ENCODE results near the gene ENTPD6. TPM values are rescaled to one million over a fixed set of nuclear protein-coding genes. Genes with fewer than 3 reads are reported as not detected.

Gene ENTPD6
- total RNA-seq, 1 experiment from 2014 or later = 80.4 TPM

GRCh38 chr20:25194333-25194972, 1.1 kb upstream of the ENTPD6 start:
- Histone ChIP-seq H3K79me2 (ENCODE audit: low read depth) (peaks cover 39% of the 10 kb centered on the region), H3K27ac (no peak overlapping the region), H3K4me1 (replicated peaks; ENCODE audit: insufficient read depth) (peaks cover 16% of the 10 kb centered on the region), H3F3A (ENCODE audit: insufficient read depth, low read depth) (no peaks in the 10 kb centered on the region), H2AFZ (no peak overlapping the region), H3K4me2 (peak overlapping the region; percentile 86), H3K9me3 (ENCODE audit: insufficient read depth, low read depth) (no peaks in the 10 kb centered on the region), H3K36me3 (ENCODE audit: low read depth) (0 out of 2 replicates have a peak, but pooled peaks cover 8% of the 10 kb centered on the region), H3K4me3 (no peak overlapping the region; the same call in 1 of the 2 replicates), H3K9me2 (ENCODE audit: insufficient read depth) (no peaks in the 10 kb centered on the region), H4K20me1 (ENCODE audit: insufficient read depth) (peaks cover 1% of the 10 kb centered on the region), H3K27me3 (ENCODE audit: insufficient read depth, low read depth) (no peaks in the 10 kb centered on the region)
- intact Hi-C loops (cut with micrococcal nuclease; ENCODE audit: unreplicated experiment) = no loop called here
- no TSS peak for BruUV-seq (replicated peaks)
- DNase-seq = no peak
- TF ChIP-seq EZH2 (IDR thresholded peaks at IDR 0.05; ENCODE audit: low read depth) = no peak
- CTCF ChIA-PET = no interaction called here
- POLR2A ChIA-PET (ENCODE audit: unreplicated experiment) = interaction anchor here (0.6 kb wide), 1 partner anchor 118 kb away, joined by 4 read pairs; no protein-coding TSS in a partner anchor

- Histone ChIP-seq H2AFZ (peak overlapping the region; percentile 95), H3F3A (ENCODE audit: insufficient read depth, low read depth) (no peaks in the 10 kb centered on the region; the same call in 1 of the 2 replicates), H3K4me1 (replicated peaks; ENCODE audit: insufficient read depth) (peaks cover 16% of the 10 kb centered on the region), H3K9me2 (ENCODE audit: insufficient read depth) (no peaks in the 10 kb centered on the region), H3K4me2 (peak overlapping the region; percentile 86), H3K79me2 (ENCODE audit: low read depth) (peaks cover 56% of the 10 kb centered on the region), H3K9me3 (ENCODE audit: insufficient read depth, low read depth) (no peaks in the 10 kb centered on the region), H3K4me3 (peak overlapping the region; percentile 93), H4K20me1 (ENCODE audit: insufficient read depth) (peaks cover 5% of the 10 kb centered on the region), H3K27me3 (ENCODE audit: insufficient read depth, low read depth) (no peaks in the 10 kb centered on the region), H3K27ac (peak overlapping the region; percentile 54), H3K36me3 (ENCODE audit: low read depth) (peaks cover 24% of the 10 kb centered on the region; the same call in 1 of the 2 replicates)
- TF ChIP-seq CTCF (conservative IDR thresholded peaks at IDR 0.05) (no peak), EZH2 (IDR thresholded peaks at IDR 0.05; ENCODE audit: low read depth) (no peak)
- intact Hi-C loops (cut with micrococcal nuclease; ENCODE audit: unreplicated experiment) = loop anchor here (1.0 to 5.0 kb wide), 3 partner anchors 51 to 204 kb away; partner anchors contain the start of gene APMAP
- POLR2A ChIA-PET (ENCODE audit: unreplicated experiment) = interaction anchor here (1.1 kb wide), 1 partner anchor 27 kb away, joined by 4 read pairs; no protein-coding TSS in a partner anchor
- peak; percentile 58 to 68 for DNase-seq
- CTCF ChIA-PET = interaction anchor here (1.4 kb wide), 1 partner anchor 51 kb away, joined by 6 read pairs; no protein-coding TSS in a partner anchor
- no TSS peak for BruUV-seq (replicated peaks)
These were observed 662 bp downstream of the ENTPD6 start for GRCh38 chr20:25195962-25196785.

GRCh38 chr20:25196786-25197120, 1.2 kb downstream of the ENTPD6 start:
- H3K9me2 ChIP-seq (ENCODE audit: insufficient read depth) = no peaks in the 10 kb centered on the region
- H3K9me3 ChIP-seq (ENCODE audit: insufficient read depth, low read depth) = no peaks in the 10 kb centered on the region
- H4K20me1 ChIP-seq (ENCODE audit: insufficient read depth) = peaks cover 5% of the 10 kb centered on the region
- intact Hi-C loops (cut with micrococcal nuclease; ENCODE audit: unreplicated experiment) = loop anchor here (1.0 to 5.0 kb wide), 3 partner anchors 50 to 204 kb away; partner anchors contain the start of gene APMAP
- POLR2A ChIA-PET (ENCODE audit: unreplicated experiment) = no interaction called here
- H2AFZ ChIP-seq = peak overlapping the region; percentile 95; the same call in 1 of the 2 replicates
- H3K36me3 ChIP-seq (ENCODE audit: low read depth) = peaks cover 30% of the 10 kb centered on the region; the same call in 1 of the 2 replicates
- DNase-seq = no peak
- peaks cover 16% of the 10 kb centered on the region for H3K4me1 ChIP-seq (replicated peaks; ENCODE audit: insufficient read depth)
- peaks cover 62% of the 10 kb centered on the region for H3K79me2 ChIP-seq (ENCODE audit: low read depth)
- TF ChIP-seq CTCF (conservative IDR thresholded peaks at IDR 0.05) (no peak), EZH2 (IDR thresholded peaks at IDR 0.05; ENCODE audit: low read depth) (no peak)
- H3K4me2 ChIP-seq = peak overlapping the region; percentile 86
- H3K27me3 ChIP-seq (ENCODE audit: insufficient read depth, low read depth) = no peaks in the 10 kb centered on the region
- H3K4me3 ChIP-seq = peak overlapping the region; percentile 93; the same call in 1 of the 2 replicates
- no peak overlapping the region for H3K27ac ChIP-seq
- CTCF ChIA-PET = no interaction called here
- H3F3A ChIP-seq (ENCODE audit: insufficient read depth, low read depth) = no peaks in the 10 kb centered on the region; the same call in 1 of the 2 replicates
- BruUV-seq (replicated peaks) = no TSS peak

Data from PC-9 (cell line).